ENCODE data around the gene CACNA2D3.

GRCh38 chr3:54198556-54198955 lies 76.2 kb downstream of the CACNA2D3 start:
- TF ChIP-seq RXRA (IDR thresholded peaks at IDR 0.05) (no peak), CTCF (IDR thresholded peaks at IDR 0.05; ENCODE audit: low read depth, low read length, missing input control) (no peak), FOXA2 (IDR thresholded peaks at IDR 0.05) (no peak), SP1 (IDR thresholded peaks at IDR 0.05) (no peak), REST (IDR thresholded peaks at IDR 0.05) (no peak), TAF1 (conservative IDR thresholded peaks at IDR 0.05) (no peak)
